ENCODE results near the gene SECTM1.

The SECTM1 gene

GRCh38 chr17:82346342-82347300 lies 13.1 kb upstream of the SECTM1 start:
- DNase-seq, result no peak

- no peak for DNase-seq
Measured at GRCh38 chr17:82345151-82345976, 11.8 kb upstream of the SECTM1 start.

- DNase-seq, result no peak
Measured at GRCh38 chr17:82344175-82344907, 10.8 kb upstream of the SECTM1 start.

- DNase-seq, result no peak
Measured at GRCh38 chr17:82343560-82343959, 10.0 kb upstream of the SECTM1 start.

- no peak for DNase-seq
Measured at GRCh38 chr17:82342361-82343079, 9.0 kb upstream of the SECTM1 start.

DNA sequence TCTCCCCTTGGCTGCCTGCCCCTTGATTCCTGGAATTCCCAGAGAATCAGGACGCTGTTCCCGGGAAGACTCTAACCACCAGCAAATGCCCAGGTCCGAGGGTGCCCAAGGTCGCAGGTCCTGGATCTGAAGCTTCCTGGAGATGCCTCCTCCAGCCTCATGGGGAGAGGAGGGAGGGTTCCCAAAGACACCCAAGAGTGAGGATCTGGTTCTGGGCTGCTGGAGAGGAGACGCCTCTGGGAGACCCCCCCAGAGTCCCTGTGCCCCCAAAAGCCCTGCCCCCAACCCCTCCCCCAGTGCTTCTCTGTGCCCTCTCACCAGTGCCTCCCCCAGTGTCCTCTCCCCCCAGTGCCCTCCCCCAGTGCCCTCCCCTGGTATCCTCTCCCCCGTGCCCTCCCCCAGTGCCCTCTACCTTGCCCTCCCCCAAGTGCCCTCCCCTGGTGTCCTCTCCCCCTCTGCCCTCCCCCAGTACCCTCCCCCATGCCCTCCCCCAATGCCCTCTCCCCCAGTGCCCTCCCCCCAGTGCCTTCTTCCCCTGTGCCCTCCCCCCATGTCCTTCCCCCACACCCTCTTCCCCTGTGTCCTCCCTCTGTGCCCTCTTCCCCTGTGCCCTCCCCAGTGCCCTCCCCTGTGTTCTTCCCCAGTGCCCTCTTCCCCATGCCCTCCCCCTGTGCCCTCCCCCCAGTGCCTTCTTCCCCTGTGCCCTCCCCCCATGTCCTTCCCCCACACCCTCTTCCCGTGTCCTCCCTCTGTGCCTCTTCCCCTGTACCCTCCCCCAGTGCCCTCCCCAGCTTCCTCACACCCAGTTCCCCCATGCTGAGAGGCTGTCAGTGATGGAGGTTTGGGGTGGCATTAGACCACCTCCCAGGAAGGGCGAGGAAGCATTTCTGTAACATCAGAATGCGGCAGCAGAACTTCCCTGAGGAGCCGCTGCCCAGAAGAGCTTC lies 6.3 kb upstream of the SECTM1 start:
- no peak for DNase-seq

GRCh38 chr17:82338858-82339633 lies 5.5 kb upstream of the SECTM1 start:
- DNase-seq, result no peak

DNA sequence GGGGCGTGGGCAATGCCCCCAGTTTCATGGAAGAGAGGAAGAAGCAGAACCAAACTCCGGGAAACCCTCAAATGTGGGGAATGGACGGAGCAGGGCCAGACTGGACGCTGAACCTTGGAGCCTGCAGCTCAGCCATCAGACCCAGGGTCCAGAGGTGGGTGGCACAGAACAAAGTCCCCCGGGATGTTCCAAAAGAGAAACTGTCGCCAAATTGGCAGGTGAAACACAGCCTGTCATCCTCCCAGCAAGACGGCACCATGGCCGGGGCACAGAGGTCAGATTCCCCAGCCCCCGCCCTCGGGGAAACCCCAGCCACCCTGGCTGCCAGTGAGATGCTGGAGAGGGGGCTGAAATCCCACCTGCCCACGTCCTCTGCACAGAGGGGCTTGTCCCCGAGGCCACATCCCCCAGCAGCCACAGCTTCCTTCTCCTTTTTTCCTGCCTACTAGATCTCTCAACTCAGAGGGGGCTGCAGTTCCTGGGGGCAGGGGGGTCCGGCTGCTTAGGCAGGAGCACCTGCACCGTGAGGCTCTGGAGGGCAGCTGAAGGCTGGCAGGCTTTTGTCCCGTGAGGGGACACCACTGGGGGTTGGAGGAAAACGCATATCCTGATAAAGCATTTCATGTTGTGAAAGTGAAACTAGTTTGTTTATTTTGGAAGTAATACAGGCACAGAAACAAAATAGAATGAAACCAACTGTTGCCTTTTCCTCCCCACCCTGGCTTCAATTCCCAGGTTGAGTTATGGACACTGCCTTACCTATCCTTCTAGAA lies 1.2 kb upstream of the SECTM1 start:
- DNase-seq, result no peak

- DNase-seq, result no peak
Measured at GRCh38 chr17:82334204-82334621, 647 bp upstream of the SECTM1 start.

- no peak for DNase-seq
Measured at GRCh38 chr17:82332669-82333278, 792 bp downstream of the SECTM1 start.

GRCh38 chr17:82331345-82331939 lies 2.1 kb downstream of the SECTM1 start:
- DNase-seq, result no peak

DNA sequence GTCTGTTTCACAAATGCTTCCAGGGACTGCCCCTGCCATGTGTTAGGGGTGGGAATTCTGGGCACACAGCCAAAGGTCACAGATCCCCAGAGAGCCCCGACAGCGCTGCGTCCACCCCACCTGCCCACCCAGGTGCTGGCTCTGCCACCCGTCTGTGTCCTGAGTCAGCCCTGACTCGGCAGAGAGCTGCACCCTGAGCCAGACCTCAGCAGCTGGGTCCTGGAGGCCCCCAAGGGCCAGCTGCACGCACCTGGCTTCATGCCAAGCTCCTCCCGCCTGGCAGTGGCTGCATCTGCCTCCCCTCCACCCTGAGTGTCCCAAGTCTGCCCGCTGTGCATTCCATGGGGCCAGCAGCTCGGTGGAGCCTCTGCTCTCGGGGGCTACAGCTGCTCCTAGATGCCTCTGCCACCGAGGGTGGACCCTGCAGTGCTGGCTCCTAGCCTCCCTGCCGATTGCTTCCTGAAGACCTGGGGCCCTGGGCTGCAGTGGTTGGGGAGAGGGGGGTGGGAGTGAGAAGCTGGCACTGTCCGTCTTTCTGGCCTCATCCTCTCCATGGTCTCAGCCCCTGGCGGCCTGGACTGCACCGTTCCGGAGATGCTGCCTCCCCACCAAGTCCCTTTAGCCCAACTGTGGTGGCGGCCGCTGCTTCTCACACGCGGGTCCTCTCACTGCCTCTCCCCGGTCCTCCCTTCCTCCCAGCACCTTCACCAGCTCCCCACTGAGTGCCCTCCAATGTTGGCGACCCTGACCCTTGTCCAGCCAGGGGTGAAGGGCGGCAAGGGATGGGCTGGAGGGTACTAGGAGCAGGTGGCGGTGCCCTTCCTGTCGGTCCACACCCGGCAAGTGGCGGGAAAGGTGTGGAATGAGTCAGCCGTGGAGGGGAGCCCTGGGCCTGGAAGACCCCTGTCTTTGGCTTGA lies 3.0 kb downstream of the SECTM1 start:
- peak; percentile 83 for DNase-seq

DNA sequence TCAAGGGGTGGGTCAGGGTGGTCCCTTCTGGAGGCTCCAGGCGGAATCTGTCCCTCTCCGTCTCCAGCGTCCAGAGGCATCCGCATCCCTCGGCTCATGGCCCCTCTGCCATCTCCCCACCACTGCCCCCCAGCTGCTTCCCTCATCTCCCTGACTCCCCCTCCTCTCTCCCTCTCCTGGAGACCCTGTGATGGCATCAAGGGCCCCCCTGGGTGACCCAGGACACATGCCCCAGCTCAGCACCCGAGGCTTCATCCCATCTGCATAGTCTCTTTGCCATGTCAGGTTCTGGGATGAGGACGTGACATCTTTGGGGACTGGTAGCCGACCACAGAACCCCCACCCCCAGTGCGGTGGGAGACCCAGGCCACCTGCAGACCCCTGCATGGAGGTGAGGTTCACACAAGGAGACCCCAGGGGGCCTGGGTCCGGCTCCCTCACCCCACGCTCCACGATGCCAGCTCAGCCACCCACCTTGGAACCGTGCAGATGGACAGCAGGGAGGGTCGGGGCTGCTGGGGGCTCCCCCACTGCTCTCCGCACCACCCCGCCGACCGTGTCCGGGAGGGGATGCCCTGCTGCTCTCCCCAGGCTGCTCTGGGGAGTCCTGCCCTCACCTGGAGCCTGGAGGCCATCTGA lies 3.8 kb downstream of the SECTM1 start:
- no peak for DNase-seq

GRCh38 chr17:82328994-82329507 lies 4.5 kb downstream of the SECTM1 start:
- DNase-seq, result no peak

DNA sequence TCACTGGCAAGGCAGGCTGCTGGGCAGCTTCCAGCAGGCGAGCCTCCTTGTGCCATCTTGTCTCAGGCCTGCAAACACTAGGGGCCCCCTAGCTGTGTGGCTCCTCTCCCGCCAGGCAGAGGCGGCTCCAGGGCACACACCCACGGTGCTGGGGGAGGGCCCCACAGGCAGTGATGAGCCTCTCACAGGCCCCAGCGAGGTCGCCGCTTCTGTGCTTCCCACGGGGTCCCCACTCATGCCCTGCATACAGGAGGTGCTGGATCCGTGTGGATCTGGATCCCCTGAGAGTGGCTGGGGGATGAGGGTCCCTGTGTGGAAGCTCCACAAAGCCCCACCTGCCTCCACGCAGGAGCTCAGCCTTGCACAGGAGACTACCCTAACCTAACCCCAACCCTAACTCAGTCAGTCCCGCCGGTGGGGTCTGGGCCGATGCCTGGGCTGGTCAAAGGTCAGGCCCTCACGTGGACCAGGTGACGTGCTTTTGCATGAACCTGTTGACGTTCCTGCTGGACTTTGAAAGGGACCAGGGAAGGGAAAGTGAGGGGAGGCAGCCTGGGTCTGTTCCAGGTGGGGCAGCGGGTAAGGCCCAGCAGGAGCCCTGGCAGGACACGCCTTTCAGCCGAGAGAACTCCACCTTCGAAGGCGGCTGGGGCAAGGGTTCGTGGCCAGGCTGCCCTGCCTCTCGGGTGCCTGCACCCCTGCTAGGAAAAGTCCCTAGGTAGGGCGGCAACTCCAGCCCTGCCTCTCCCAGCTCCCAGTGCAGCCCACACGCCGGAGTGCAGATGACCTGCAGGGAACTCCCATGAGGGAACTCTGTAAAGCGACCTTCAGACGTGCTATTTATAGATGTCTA lies 5.2 kb downstream of the SECTM1 start:
- no peak for DNase-seq

DNA sequence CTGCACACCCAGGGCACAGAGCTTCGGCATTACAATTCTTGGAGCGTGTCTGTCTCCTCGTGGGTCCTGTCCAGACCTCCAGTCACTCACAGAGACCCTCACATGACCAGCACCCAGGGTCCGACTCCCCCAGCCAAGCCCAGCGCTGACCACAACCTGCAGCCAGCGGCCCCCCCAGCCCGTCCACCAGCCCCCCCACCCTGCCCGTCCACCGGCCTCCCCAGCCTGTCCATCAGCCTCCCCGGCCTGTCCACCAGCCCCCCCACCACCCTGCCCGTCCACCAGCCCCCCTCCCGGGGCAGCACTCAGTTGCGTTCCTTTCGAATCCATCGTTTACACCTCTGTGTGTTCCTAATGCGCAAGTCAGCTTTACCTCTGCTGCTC lies 5.8 kb downstream of the SECTM1 start:
- DNase-seq, result no peak
